Liver (tissue), 9 donors: ENCODE measurements around the gene STARD9. TPM values are rescaled to one million over a fixed set of nuclear protein-coding genes. Genes with fewer than 3 reads are reported as not detected.

Experiments
- DNase-seq: peaks from one replicate; pipeline ENCODE4 v3.0.0-alpha.2; 2017; ENCODE audit warnings: low spot score
- H3K27ac ChIP-seq, 2 donors: one replicate each; pipeline ENCODE4 v1.7.0; 2013; ENCODE audit warnings: inconsistent platforms in 2 of 2, low read length in 2 of 2, control low read depth in 1 of 2, low read depth in 1 of 2, mild to moderate bottlenecking in 1 of 2
- H3K27me3 ChIP-seq, 4 donors: one replicate each; pipeline versions ENCODE4 v1.6.1 to v1.7.0; 2013; ENCODE audit warnings: low read length in 3 of 4, inconsistent platforms in 1 of 4, mild to moderate bottlenecking in 1 of 4, moderate library complexity in 1 of 4; ENCODE audit not compliant: control insufficient read depth in 4 of 4, insufficient read depth in 4 of 4
- H3K36me3 ChIP-seq, 4 donors: one replicate each; pipeline versions ENCODE4 v1.6.1 to v1.7.0; 2013; ENCODE audit warnings: low read length in 3 of 4, mild to moderate bottlenecking in 3 of 4, low read depth in 1 of 4, moderate library complexity in 1 of 4; ENCODE audit not compliant: control insufficient read depth in 4 of 4, insufficient read depth in 3 of 4
- H3K4me1 ChIP-seq, 4 donors: one replicate each; pipeline versions ENCODE4 v1.6.1 to v1.7.0; 2013; ENCODE audit warnings: low read length in 3 of 4, mild to moderate bottlenecking in 3 of 4, moderate library complexity in 1 of 4; ENCODE audit not compliant: control insufficient read depth in 4 of 4, insufficient read depth in 4 of 4
- H3K4me3 ChIP-seq, 3 donors: one replicate each; pipeline versions ENCODE4 v1.6.1 to v1.7.0; 2013; ENCODE audit warnings: low read length in 3 of 3, control low read depth in 1 of 3, low read depth in 1 of 3, mild to moderate bottlenecking in 1 of 3
- H3K9ac ChIP-seq, 2 donors: one replicate each; pipeline ENCODE4 v1.7.0; 2013; ENCODE audit warnings: low read length in 2 of 2, mild to moderate bottlenecking in 2 of 2, moderate library complexity in 2 of 2, control low read depth in 1 of 2, low read depth in 1 of 2
- H3K9me3 ChIP-seq, 4 donors: one replicate each; pipeline versions ENCODE4 v1.6.1 to v1.7.0; 2013; ENCODE audit warnings: low read length in 3 of 4; ENCODE audit not compliant: control insufficient read depth in 4 of 4
- EGR1 ChIP-seq, 2 donors: IDR thresholded peaks; 2 replicates each; pipeline ENCODE4 v1.6.1; 2016 to 2018; ENCODE audit warnings: antibody characterized with exemption in 2 of 2, low read depth in 2 of 2
- FOXA1 ChIP-seq: IDR thresholded peaks from 2 replicates; pipeline ENCODE4 v1.6.1; 2016; ENCODE audit warnings: antibody characterized with exemption
- GABPA ChIP-seq, 2 donors: IDR thresholded peaks in 1 of 2; conservative IDR thresholded peaks in 1 of 2; 2 replicates each; pipeline ENCODE4 v1.6.1; 2016; ENCODE audit warnings: antibody characterized with exemption in 2 of 2, mild to moderate bottlenecking in 1 of 2, moderate library complexity in 1 of 2
- HNF4A ChIP-seq, 2 donors: conservative IDR thresholded peaks; 2 replicates each; pipeline ENCODE4 v1.6.1; 2016; ENCODE audit warnings: antibody characterized with exemption in 2 of 2, mild to moderate bottlenecking in 2 of 2
- HNF4G ChIP-seq: IDR thresholded peaks from 2 replicates; pipeline ENCODE4 v1.6.1; 2016; ENCODE audit warnings: antibody characterized with exemption
- JUND ChIP-seq, 2 donors: IDR thresholded peaks; 2 replicates each; pipeline ENCODE4 v1.6.1; 2016; ENCODE audit warnings: antibody characterized with exemption in 2 of 2
- NR2F2 ChIP-seq: IDR thresholded peaks from 2 replicates; pipeline ENCODE4 v1.6.1; 2016; ENCODE audit warnings: antibody characterized with exemption
- RXRA ChIP-seq, 2 donors: IDR thresholded peaks; 2 replicates each; pipeline ENCODE4 v1.6.1; 2017 to 2018; ENCODE audit warnings: antibody characterized with exemption in 2 of 2, mild to moderate bottlenecking in 1 of 2
- SP1 ChIP-seq: IDR thresholded peaks from 2 replicates; pipeline ENCODE4 v1.6.1; 2018; ENCODE audit warnings: antibody characterized with exemption, mild to moderate bottlenecking
- TAF1 ChIP-seq: conservative IDR thresholded peaks from 2 replicates; pipeline ENCODE4 v1.6.1; 2016; ENCODE audit warnings: antibody characterized with exemption, mild to moderate bottlenecking
- YY1 ChIP-seq: IDR thresholded peaks from 2 replicates; pipeline ENCODE4 v1.6.1; 2016; ENCODE audit warnings: antibody characterized with exemption, mild to moderate bottlenecking
- WGBS: extraction: QIAGEN DNeasy Blood & Tissue Kit; methylation state at CpG from one replicate; pipeline ENCODE4 v1.1.7; 2013; 5-methylcytosine and 5-hydroxymethylcytosine counted together
- polyA plus RNA-seq, 2 donors: library from polyadenylated mRNA; stranded (reverse) in 1 of 2; unstranded in 1 of 2; fragments of 200-250 nt in 1 of 2; fragments of >200 nt in 1 of 2; fragmentation: Nextera tagmentation in 1 of 2; extraction: Ambion mirVana in 1 of 2; gene quantifications; one replicate each; pipeline versions ENCODE4 v1.2.1 to v1.2.3, GENCODE V29; 2013 to 2015
- total RNA-seq, 2 donors: library from RNA; depleted of rRNA; stranded (reverse); fragments of >200 nt; gene quantifications; one replicate each; pipeline ENCODE4 v1.2.3, GENCODE V29; 2014
- TF ChIP-seq, protein P1 (sequence below): IDR thresholded peaks from 2 replicates; pipeline ENCODE4 v1.6.1; 2016; ENCODE audit warnings: antibody characterized with exemption
- TF ChIP-seq, protein P2 (sequence below): IDR thresholded peaks from 2 replicates; pipeline ENCODE4 v1.6.1; 2016; ENCODE audit warnings: antibody characterized with exemption, mild to moderate bottlenecking
- TF ChIP-seq, protein P3 (sequence below): IDR thresholded peaks from 2 replicates; pipeline ENCODE4 v1.6.1; 2016; ENCODE audit warnings: antibody characterized with exemption
- TF ChIP-seq, protein P4 (sequence below): IDR thresholded peaks from 2 replicates; pipeline ENCODE4 v1.6.1; 2016; ENCODE audit warnings: antibody characterized with exemption
- donor health status: healthy.
- donor health status: healthy.
- donor health status: healthy.
- donor health status: healthy.
- donor health status: healthy.

Gene STARD9
- total and polyA plus RNA-seq, 4 donors = 0.26 to 3.9 (median 0.54) TPM

DNA sequence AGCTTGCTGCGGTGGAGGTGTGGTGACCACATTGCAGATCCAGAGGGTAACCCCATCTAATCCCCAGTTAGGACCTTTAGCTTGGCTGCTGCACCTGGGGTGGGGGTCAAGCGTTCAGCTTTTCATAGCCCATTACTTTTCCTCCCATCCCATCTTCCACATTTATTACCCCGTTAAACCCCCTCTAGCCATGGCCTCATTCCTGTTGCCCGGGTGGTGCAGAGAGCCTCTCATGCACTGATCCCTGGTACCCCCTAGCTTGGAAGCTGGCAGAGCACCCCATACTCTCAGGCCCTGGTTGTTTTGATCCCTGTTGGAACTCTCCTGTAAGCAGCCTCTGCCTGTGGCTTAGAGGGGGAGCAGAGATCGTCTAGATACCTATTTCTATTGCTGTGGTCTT is 140.7 kb downstream of the STARD9 start:
- Histone ChIP-seq H3K4me3 (no peak overlapping the region), H3K4me1 (no peaks in the 10 kb centered on the region), H3K27me3 (no peaks in the 10 kb centered on the region), H3K36me3 (peaks cover 1 to 9% (median 3%) of the 10 kb centered on the region in 4 donors), H3K9ac (no peak overlapping the region), H3K9me3 (no peaks in the 10 kb centered on the region), H3K27ac (no peak overlapping the region)
- TF ChIP-seq TAF1 (no peak), YY1 (no peak), EGR1 (IDR thresholded peaks at IDR 0.05; ENCODE audit: low read depth in 2 of 2) (no peak), RXRA (IDR thresholded peaks at IDR 0.05) (no peak), HNF4A (conservative IDR thresholded peaks at IDR 0.05) (no peak), JUND (IDR thresholded peaks at IDR 0.05) (no peak), HNF4G (no peak), NR2F2 (no peak)
- TF ChIP-seq, protein P1, sequence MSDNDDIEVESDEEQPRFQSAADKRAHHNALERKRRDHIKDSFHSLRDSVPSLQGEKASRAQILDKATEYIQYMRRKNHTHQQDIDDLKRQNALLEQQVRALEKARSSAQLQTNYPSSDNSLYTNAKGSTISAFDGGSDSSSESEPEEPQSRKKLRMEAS = no peak
- TF ChIP-seq, protein P2, sequence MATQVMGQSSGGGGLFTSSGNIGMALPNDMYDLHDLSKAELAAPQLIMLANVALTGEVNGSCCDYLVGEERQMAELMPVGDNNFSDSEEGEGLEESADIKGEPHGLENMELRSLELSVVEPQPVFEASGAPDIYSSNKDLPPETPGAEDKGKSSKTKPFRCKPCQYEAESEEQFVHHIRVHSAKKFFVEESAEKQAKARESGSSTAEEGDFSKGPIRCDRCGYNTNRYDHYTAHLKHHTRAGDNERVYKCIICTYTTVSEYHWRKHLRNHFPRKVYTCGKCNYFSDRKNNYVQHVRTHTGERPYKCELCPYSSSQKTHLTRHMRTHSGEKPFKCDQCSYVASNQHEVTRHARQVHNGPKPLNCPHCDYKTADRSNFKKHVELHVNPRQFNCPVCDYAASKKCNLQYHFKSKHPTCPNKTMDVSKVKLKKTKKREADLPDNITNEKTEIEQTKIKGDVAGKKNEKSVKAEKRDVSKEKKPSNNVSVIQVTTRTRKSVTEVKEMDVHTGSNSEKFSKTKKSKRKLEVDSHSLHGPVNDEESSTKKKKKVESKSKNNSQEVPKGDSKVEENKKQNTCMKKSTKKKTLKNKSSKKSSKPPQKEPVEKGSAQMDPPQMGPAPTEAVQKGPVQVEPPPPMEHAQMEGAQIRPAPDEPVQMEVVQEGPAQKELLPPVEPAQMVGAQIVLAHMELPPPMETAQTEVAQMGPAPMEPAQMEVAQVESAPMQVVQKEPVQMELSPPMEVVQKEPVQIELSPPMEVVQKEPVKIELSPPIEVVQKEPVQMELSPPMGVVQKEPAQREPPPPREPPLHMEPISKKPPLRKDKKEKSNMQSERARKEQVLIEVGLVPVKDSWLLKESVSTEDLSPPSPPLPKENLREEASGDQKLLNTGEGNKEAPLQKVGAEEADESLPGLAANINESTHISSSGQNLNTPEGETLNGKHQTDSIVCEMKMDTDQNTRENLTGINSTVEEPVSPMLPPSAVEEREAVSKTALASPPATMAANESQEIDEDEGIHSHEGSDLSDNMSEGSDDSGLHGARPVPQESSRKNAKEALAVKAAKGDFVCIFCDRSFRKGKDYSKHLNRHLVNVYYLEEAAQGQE = no peak
- TF ChIP-seq, protein P3, sequence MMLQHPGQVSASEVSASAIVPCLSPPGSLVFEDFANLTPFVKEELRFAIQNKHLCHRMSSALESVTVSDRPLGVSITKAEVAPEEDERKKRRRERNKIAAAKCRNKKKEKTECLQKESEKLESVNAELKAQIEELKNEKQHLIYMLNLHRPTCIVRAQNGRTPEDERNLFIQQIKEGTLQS = no peak
- TF ChIP-seq, protein P4, sequence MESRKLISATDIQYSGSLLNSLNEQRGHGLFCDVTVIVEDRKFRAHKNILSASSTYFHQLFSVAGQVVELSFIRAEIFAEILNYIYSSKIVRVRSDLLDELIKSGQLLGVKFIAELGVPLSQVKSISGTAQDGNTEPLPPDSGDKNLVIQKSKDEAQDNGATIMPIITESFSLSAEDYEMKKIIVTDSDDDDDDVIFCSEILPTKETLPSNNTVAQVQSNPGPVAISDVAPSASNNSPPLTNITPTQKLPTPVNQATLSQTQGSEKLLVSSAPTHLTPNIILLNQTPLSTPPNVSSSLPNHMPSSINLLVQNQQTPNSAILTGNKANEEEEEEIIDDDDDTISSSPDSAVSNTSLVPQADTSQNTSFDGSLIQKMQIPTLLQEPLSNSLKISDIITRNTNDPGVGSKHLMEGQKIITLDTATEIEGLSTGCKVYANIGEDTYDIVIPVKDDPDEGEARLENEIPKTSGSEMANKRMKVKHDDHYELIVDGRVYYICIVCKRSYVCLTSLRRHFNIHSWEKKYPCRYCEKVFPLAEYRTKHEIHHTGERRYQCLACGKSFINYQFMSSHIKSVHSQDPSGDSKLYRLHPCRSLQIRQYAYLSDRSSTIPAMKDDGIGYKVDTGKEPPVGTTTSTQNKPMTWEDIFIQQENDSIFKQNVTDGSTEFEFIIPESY = no peak
- DNase-seq = no peak
- WGBS = 96% methylated on average over 5 of the region's 5 CpGs

DNA sequence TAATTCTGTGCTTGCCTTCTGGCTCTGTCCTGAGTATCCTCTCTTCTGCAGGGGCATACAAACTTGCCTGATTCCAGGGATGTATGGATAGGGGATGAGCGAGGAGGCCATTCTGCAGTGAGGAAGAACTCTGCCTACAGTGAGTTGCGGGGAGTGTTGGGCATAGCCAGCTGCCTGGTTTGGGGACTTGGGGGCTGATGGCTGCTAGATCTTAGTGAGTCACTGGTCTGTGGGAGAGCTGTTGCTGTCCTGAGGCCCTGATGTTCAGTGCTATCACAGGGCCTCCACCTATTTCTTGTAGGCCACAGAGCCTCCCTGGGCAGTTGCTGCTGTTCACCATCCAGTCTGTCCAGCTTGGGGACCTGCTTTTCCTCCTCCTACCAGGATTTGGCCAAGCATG is 141.2 kb downstream of the STARD9 start:
- no peaks in the 10 kb centered on the region for H3K9me3 ChIP-seq
- TF ChIP-seq FOXA1 (no peak), JUND (IDR thresholded peaks at IDR 0.05) (no peak), GABPA (IDR thresholded peaks at IDR 0.05 in 1 of 2, conservative IDR thresholded peaks at IDR 0.05 in 1 of 2) (no peak), SP1 (no peak), NR2F2 (no peak)
- peaks cover 1 to 9% (median 3%) of the 10 kb centered on the region in 4 donors for H3K36me3 ChIP-seq
- no peaks in the 10 kb centered on the region for H3K4me1 ChIP-seq
- H3K4me3 ChIP-seq = no peak overlapping the region
- DNase-seq = no peak
- WGBS = 97% methylated on average over 2 of the region's 2 CpGs
- no peak overlapping the region for H3K9ac ChIP-seq
- no peaks in the 10 kb centered on the region for H3K27me3 ChIP-seq
- H3K27ac ChIP-seq = no peak overlapping the region
